H1 (cell line): ENCODE measurements around the gene SMCHD1.

Experiments
- ATF3 ChIP-seq: IDR thresholded peaks from 2 replicates; pipeline ENCODE4 v1.6.1; 2011; ENCODE audit warnings: low read depth, mild to moderate bottlenecking, low read length; ENCODE audit not compliant: insufficient read depth
- GABPA ChIP-seq: IDR thresholded peaks from 2 replicates; pipeline ENCODE4 v1.6.1; 2011; ENCODE audit warnings: mild to moderate bottlenecking, low read length, moderate library complexity, borderline replicate concordance; ENCODE audit not compliant: insufficient read depth
- RAD21 ChIP-seq, 2 experiments: IDR thresholded peaks in 1 of 2; conservative IDR thresholded peaks in 1 of 2; 2 replicates each; pipeline ENCODE4 v1.6.1; 2011; ENCODE audit warnings: low read depth in 2 of 2, low read length in 2 of 2, improper control_type of control experiment in 1 of 2, inconsistent platforms in 1 of 2, mild to moderate bottlenecking in 1 of 2, moderate library complexity in 1 of 2
- TF ChIP-seq, protein P1 (sequence below), 3 experiments: IDR thresholded peaks; 1 replicate in 2 of 3; 2 replicates in 1 of 3; pipeline versions ENCODE4 v1.5.1 to v1.6.1; 2011; ENCODE audit warnings: low read length in 3 of 3, mild to moderate bottlenecking in 3 of 3, inconsistent platforms in 2 of 3, low read depth in 1 of 3, moderate library complexity in 1 of 3; ENCODE audit not compliant: insufficient read depth in 1 of 3; ENCODE audit errors: control extremely low read depth in 1 of 3

- TF ChIP-seq, protein P1, sequence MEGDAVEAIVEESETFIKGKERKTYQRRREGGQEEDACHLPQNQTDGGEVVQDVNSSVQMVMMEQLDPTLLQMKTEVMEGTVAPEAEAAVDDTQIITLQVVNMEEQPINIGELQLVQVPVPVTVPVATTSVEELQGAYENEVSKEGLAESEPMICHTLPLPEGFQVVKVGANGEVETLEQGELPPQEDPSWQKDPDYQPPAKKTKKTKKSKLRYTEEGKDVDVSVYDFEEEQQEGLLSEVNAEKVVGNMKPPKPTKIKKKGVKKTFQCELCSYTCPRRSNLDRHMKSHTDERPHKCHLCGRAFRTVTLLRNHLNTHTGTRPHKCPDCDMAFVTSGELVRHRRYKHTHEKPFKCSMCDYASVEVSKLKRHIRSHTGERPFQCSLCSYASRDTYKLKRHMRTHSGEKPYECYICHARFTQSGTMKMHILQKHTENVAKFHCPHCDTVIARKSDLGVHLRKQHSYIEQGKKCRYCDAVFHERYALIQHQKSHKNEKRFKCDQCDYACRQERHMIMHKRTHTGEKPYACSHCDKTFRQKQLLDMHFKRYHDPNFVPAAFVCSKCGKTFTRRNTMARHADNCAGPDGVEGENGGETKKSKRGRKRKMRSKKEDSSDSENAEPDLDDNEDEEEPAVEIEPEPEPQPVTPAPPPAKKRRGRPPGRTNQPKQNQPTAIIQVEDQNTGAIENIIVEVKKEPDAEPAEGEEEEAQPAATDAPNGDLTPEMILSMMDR (IDR thresholded peaks at IDR 0.05; ENCODE audit: control extremely low read depth in 1 of 3, insufficient read depth in 1 of 3, low read depth in 1 of 3, low read length in 3 of 3), result no peak
- no peak for TF ChIP-seq GABPA
- no peak for TF ChIP-seq ATF3
- TF ChIP-seq RAD21 (IDR thresholded peaks at IDR 0.05 in 1 of 2, conservative IDR thresholded peaks at IDR 0.05 in 1 of 2; ENCODE audit: low read depth in 2 of 2, low read length in 2 of 2), result no peak
Measured at GRCh38 chr18:2794159-2794558, 138.6 kb downstream of the SMCHD1 start.
